Effector CD8-positive, alpha-beta T cell (primary cell): ENCODE results near the gene SLIT1.
"Not testable (repeated sequence)": the region's sequence is repeated elsewhere in the genome, so short reads cannot be mapped to it uniquely, and the experiment has no call there.

Experiments
- DNase-seq: peaks from one replicate; lab custom pipeline; 2025; lab: John Stamatoyannopoulos, UW

Gene SLIT1

GRCh38 chr10:97109547-97109946, 76.2 kb downstream of the SLIT1 start:
- no peak for DNase-seq

- no peak for DNase-seq
These were observed 78.2 kb downstream of the SLIT1 start for GRCh38 chr10:97107551-97107950.

GRCh38 chr10:97106207-97106606, 79.6 kb downstream of the SLIT1 start:
- DNase-seq: no peak

- DNase-seq: no peak
These were observed 80.5 kb downstream of the SLIT1 start for GRCh38 chr10:97105303-97105702.

- DNase-seq: no peak
These were observed 82.3 kb downstream of the SLIT1 start for GRCh38 chr10:97103316-97104080.

- no peak for DNase-seq
These were observed 83.3 kb downstream of the SLIT1 start for GRCh38 chr10:97102441-97102840.

GRCh38 chr10:97101166-97101940, 84.4 kb downstream of the SLIT1 start:
- no peak for DNase-seq

- no peak for DNase-seq
These were observed 85.1 kb downstream of the SLIT1 start for GRCh38 chr10:97100657-97101056.

GRCh38 chr10:97099868-97100267, 85.9 kb downstream of the SLIT1 start:
- no peak for DNase-seq

- no peak for DNase-seq
These were observed 86.7 kb downstream of the SLIT1 start for GRCh38 chr10:97099089-97099488.

- no peak for DNase-seq
These were observed 88.7 kb downstream of the SLIT1 start for GRCh38 chr10:97097084-97097433.

GRCh38 chr10:97096261-97097083, 89.3 kb downstream of the SLIT1 start:
- DNase-seq: no peak

- DNase-seq: no peak
These were observed 90.0 kb downstream of the SLIT1 start for GRCh38 chr10:97095701-97096260.

- DNase-seq: no peak
These were observed 95.1 kb downstream of the SLIT1 start for GRCh38 chr10:97090644-97091043.

GRCh38 chr10:97090035-97090434, 95.7 kb downstream of the SLIT1 start:
- no peak for DNase-seq

GRCh38 chr10:97089209-97089870, 96.4 kb downstream of the SLIT1 start:
- no peak for DNase-seq

- DNase-seq: no peak
These were observed 98.5 kb downstream of the SLIT1 start for GRCh38 chr10:97087296-97087695.

GRCh38 chr10:97086530-97086929, 99.2 kb downstream of the SLIT1 start:
- DNase-seq: no peak

GRCh38 chr10:97083228-97083829, 102.4 kb downstream of the SLIT1 start:
- DNase-seq: no peak

GRCh38 chr10:97082575-97082974, 103.2 kb downstream of the SLIT1 start:
- DNase-seq: not testable (repeated sequence)

GRCh38 chr10:97081621-97082235, 104.0 kb downstream of the SLIT1 start:
- DNase-seq: peak; percentile 20
